ENCODE data around the gene OLFML2B.

- TF ChIP-seq CTCF (conservative IDR thresholded peaks at IDR 0.05 in 1 of 2, IDR thresholded peaks at IDR 0.05 in 1 of 2; ENCODE audit: low read depth in 1 of 2, low read length in 2 of 2) (no peak), EZH2 (IDR thresholded peaks at IDR 0.05; ENCODE audit: low read length, missing control alignments) (no peak)
Observed at GRCh38 chr1:161988413-161988812, 35.3 kb downstream of the OLFML2B start.
